IMR-90 (cell line): ENCODE results near the gene ASPN. TPM values are rescaled to one million over a fixed set of nuclear protein-coding genes. Genes with fewer than 3 reads are reported as not detected.

ENCODE experiments used
- ATAC-seq: fragments of 200-7000 bp; cut with Tn5 transposase; 2 replicates; pipeline ENCODE4 v1.9.1; 2020; ENCODE audit warnings: low read depth, mild to moderate bottlenecking, moderate library complexity
- BruUV-seq: library from RNA; stranded (reverse); fragments of 400-500 nt; replicated peaks from 2 replicates; lab custom pipeline; 2021; lab: Mats Ljungman, UMichigan
- CTCF ChIA-PET: fragments of 300-600 bp; formaldehyde crosslinking; extraction: SDS; loops from one replicate; lab custom pipeline; 2021; ENCODE audit warnings: antibody characterized with exemption; lab: Yijun Ruan, JAX
- POLR2A ChIA-PET: fragments of 300-600 bp; sonication (Branson Sonifier 250); formaldehyde crosslinking; loops from one replicate; lab custom pipeline; 2022; ENCODE audit warnings: antibody characterized with exemption; ENCODE audit not compliant: unreplicated experiment; lab: Charles Lee
- DNase-seq: peaks from one replicate; pipeline ENCODE4 v3.0.0; 2013
- H2AFZ ChIP-seq: replicated peaks from 2 replicates; pipeline ENCODE3; 2013; ENCODE audit warnings: low read length, mild to moderate bottlenecking; ENCODE audit not compliant: poor library complexity
- H2AK5ac ChIP-seq: 2 replicates; pipeline ENCODE4 v1.6.1; 2013; ENCODE audit warnings: low read depth, low read length, inconsistent platforms
- H2AK9ac ChIP-seq: replicated peaks from 2 replicates; pipeline ENCODE3; 2013; ENCODE audit warnings: mild to moderate bottlenecking, low read depth, low read length, moderate library complexity; ENCODE audit not compliant: poor library complexity
- H2BK120ac ChIP-seq: 2 replicates; pipeline ENCODE4 v1.6.1; 2013; ENCODE audit warnings: low read depth, low read length, inconsistent platforms
- H2BK15ac ChIP-seq: 3 replicates; pipeline ENCODE4 v1.6.1; 2013; ENCODE audit warnings: low read depth, low read length, inconsistent platforms
- H2BK20ac ChIP-seq: 2 replicates; pipeline ENCODE4 v1.6.1; 2013; ENCODE audit warnings: low read depth, mild to moderate bottlenecking, inconsistent platforms, low read length, moderate library complexity
- H2BK5ac ChIP-seq: 2 replicates; pipeline ENCODE4 v1.6.1; 2013; ENCODE audit warnings: mild to moderate bottlenecking, low read depth, low read length, inconsistent platforms; ENCODE audit not compliant: poor library complexity, severe bottlenecking
- H3K14ac ChIP-seq: replicated peaks from 2 replicates; pipeline ENCODE4 v1.6.1; 2013; ENCODE audit warnings: low read depth, low read length, inconsistent platforms
- H3K18ac ChIP-seq: 2 replicates; pipeline ENCODE4 v1.6.1; 2013; ENCODE audit warnings: low read depth, low read length, control low read depth
- H3K23ac ChIP-seq: 2 replicates; pipeline ENCODE4 v1.6.1; 2013; ENCODE audit warnings: low read depth, low read length, inconsistent platforms
- H3K27ac ChIP-seq: 2 replicates; pipeline ENCODE4 v1.5.1; 2013; ENCODE audit warnings: mild to moderate bottlenecking, control low read depth, low read length; ENCODE audit not compliant: insufficient read depth
- H3K27me3 ChIP-seq: 2 replicates; pipeline ENCODE4 v1.6.1; 2013; ENCODE audit warnings: low read length; ENCODE audit not compliant: control insufficient read depth, insufficient read depth
- H3K36me3 ChIP-seq: 2 replicates; pipeline ENCODE4 v1.6.1; 2013; ENCODE audit warnings: low read length, mixed read lengths; ENCODE audit not compliant: control insufficient read depth, insufficient read depth
- H3K4ac ChIP-seq: 2 replicates; pipeline ENCODE4 v1.6.1; 2013; ENCODE audit warnings: low read depth, low read length, inconsistent platforms
- H3K4me1 ChIP-seq: 2 replicates; pipeline ENCODE4 v1.6.1; 2013; ENCODE audit warnings: low read length, mixed read lengths; ENCODE audit not compliant: control insufficient read depth, insufficient read depth
- H3K4me2 ChIP-seq: 2 replicates; pipeline ENCODE4 v1.6.1; 2013; ENCODE audit warnings: low read depth, mild to moderate bottlenecking, control low read depth, low read length, moderate library complexity
- H3K4me3 ChIP-seq: 2 replicates; pipeline ENCODE4 v1.5.1; 2013; ENCODE audit warnings: low read depth, mild to moderate bottlenecking, control low read depth, low read length, moderate library complexity; ENCODE audit not compliant: insufficient read depth
- H3K56ac ChIP-seq: 2 replicates; pipeline ENCODE4 v1.6.1; 2013; ENCODE audit warnings: low read length, inconsistent platforms; ENCODE audit not compliant: insufficient read depth; ENCODE audit errors: extremely low read depth
- H3K79me1 ChIP-seq, 2 experiments: 2 replicates each; pipeline ENCODE4 v1.6.1; 2013; ENCODE audit warnings: low read length in 2 of 2, inconsistent platforms in 1 of 2, low read depth in 1 of 2
- H3K9ac ChIP-seq: 2 replicates; pipeline ENCODE4 v1.6.1; 2013; ENCODE audit warnings: low read depth, low read length, control low read depth
- H3K9me1 ChIP-seq: 2 replicates; pipeline ENCODE4 v1.6.1; 2013; ENCODE audit warnings: low read length, inconsistent platforms; ENCODE audit not compliant: insufficient read depth
- H3K9me3 ChIP-seq: 2 replicates; pipeline ENCODE4 v1.6.1; 2013; ENCODE audit warnings: low read length; ENCODE audit not compliant: control insufficient read depth, insufficient read depth
- H4K20me1 ChIP-seq: 2 replicates; pipeline ENCODE4 v1.6.1; 2013; ENCODE audit warnings: low read length, inconsistent platforms; ENCODE audit not compliant: insufficient read depth
- H4K5ac ChIP-seq: 2 replicates; pipeline ENCODE4 v1.6.1; 2013; ENCODE audit warnings: mild to moderate bottlenecking, low read depth, low read length, control low read depth
- H4K8ac ChIP-seq, 2 experiments: 2 replicates each; pipeline ENCODE4 v1.6.1; 2013; ENCODE audit warnings: low read depth in 2 of 2, low read length in 2 of 2, control low read depth in 1 of 2, inconsistent platforms in 1 of 2
- H4K91ac ChIP-seq: 2 replicates; pipeline ENCODE4 v1.6.1; 2013; ENCODE audit warnings: low read depth, low read length, inconsistent platforms; ENCODE audit not compliant: insufficient read depth
- BHLHE40 ChIP-seq: fragments of 150-350 bp; IDR thresholded peaks from 2 replicates; pipeline ENCODE4 v1.6.1; 2016; ENCODE audit warnings: mild to moderate bottlenecking, low read depth, low read length
- CEBPB ChIP-seq: IDR thresholded peaks from 2 replicates; pipeline ENCODE4 v1.6.1; 2012; ENCODE audit warnings: low read depth, low read length, improper control_type of control experiment
- FOS ChIP-seq: fragments of 150-350 bp; IDR thresholded peaks from 2 replicates; pipeline ENCODE4 v1.6.1; 2016; ENCODE audit warnings: low read depth, low read length
- RAD21 ChIP-seq: IDR thresholded peaks from 2 replicates; pipeline ENCODE4 v1.6.1; 2012; ENCODE audit warnings: low read length, improper control_type of control experiment
- RCOR1 ChIP-seq: IDR thresholded peaks from 2 replicates; pipeline ENCODE4 v1.6.1; 2012; ENCODE audit warnings: mild to moderate bottlenecking, low read length, improper control_type of control experiment; ENCODE audit not compliant: insufficient replicate concordance
- USF2 ChIP-seq: fragments of 150-350 bp; IDR thresholded peaks from 2 replicates; pipeline ENCODE4 v1.6.1; 2017; ENCODE audit warnings: mild to moderate bottlenecking, antibody characterized with exemption, low read length, low read depth
- WGBS, 2 experiments: methylation state at CpG; one replicate each; pipeline versions ENCODE4 v1.1.5 to v1.1.7; 2013; ENCODE audit warnings: missing lambda C conversion rate in 2 of 2; ENCODE audit not compliant: insufficient read length in 1 of 2; ENCODE audit errors: extremely low coverage in 2 of 2; 5-methylcytosine and 5-hydroxymethylcytosine counted together
- dilution Hi-C: fragments of 300-500 bp; cut with HindIII; formaldehyde crosslinking; loops from one replicate; pipeline ENCODE4 v1.14.3; 2018; ENCODE audit warnings: low sequenced_read_pairs; ENCODE audit not compliant: unreplicated experiment
- in situ Hi-C: fragments of 300-500 bp; cut with MboI; formaldehyde crosslinking; loops from 3 replicates; pipeline ENCODE4 v1.14.3; 2019; ENCODE audit warnings: low sequenced_read_pairs, inconsistent platforms, mixed read lengths
- intact Hi-C: fragments of 100-400 bp; cut with micrococcal nuclease; formaldehyde crosslinking; loops from 2 replicates; pipeline ENCODE4 v1.10.0; 2022
- polyA plus RNA-seq, 3 experiments: library from polyadenylated mRNA; depleted of rRNA; stranded (reverse); fragments of >200 nt; gene quantifications; 2 replicates each; pipeline ENCODE4 v1.2.3, GENCODE V29; 2012; ENCODE audit warnings: low replicate concordance in 1 of 3
- total RNA-seq: library from RNA; depleted of rRNA; stranded (reverse); fragments of >200 nt; gene quantifications from 2 replicates; pipeline ENCODE4 v1.2.3, GENCODE V29; 2012
- TF ChIP-seq, protein P1 (sequence below): fragments of 150-350 bp; IDR thresholded peaks from 2 replicates; pipeline ENCODE4 v1.6.1; 2016; ENCODE audit warnings: low read depth, mild to moderate bottlenecking, low read length, moderate library complexity, borderline replicate concordance
- TF ChIP-seq, protein P2 (sequence below): conservative IDR thresholded peaks from 2 replicates; pipeline ENCODE4 v1.5.1; 2012; ENCODE audit warnings: mild to moderate bottlenecking, low read depth, low read length, improper control_type of control experiment

ASPN gene
- total and polyA plus RNA-seq, 2 of the 4 experiments (the other 2 are of a cell fraction) = under 0.01 to 0.09 TPM

DNA sequence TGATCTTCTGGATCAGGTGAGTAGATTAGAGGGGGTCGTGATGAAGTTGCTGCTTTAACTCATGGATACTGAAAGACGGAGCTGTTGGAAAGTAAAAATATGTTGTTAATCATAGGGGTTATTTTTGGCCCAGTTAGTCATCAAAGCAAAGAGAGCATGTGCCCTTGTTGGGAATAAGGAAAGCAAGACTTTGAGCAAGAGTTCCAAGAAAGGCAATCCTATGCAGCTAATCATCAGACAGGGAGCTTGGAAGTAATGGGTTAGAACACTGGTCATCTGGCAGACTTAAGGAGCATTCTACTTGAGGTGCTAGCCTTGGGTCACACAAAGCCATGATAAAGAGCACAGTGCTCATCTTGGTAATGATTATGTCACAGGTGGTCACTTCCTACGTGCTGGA, 18.3 kb downstream of the ASPN start:
- DNase-seq (peak; percentile 96), ATAC-seq (peak; percentile 96)
- Histone ChIP-seq H2BK20ac (peak overlapping the region; percentile 99), H2BK5ac (peak overlapping the region; percentile 86), H3K23ac (peak overlapping the region; percentile 99), H4K91ac (peak overlapping the region; percentile 89), H3K79me1 (peaks cover 2 to 7% of the 10 kb centered on the region in 2 experiments; a peak in 1 of 4 replicates), H2BK15ac (peak overlapping the region; percentile 98; the same call in 2 of the 3 replicates), H2AK5ac (peak overlapping the region; percentile 98), H4K20me1 (no peaks in the 10 kb centered on the region), H3K14ac (peak overlapping the region; percentile 96), H3K36me3 (no peaks in the 10 kb centered on the region), H3K9ac (peak overlapping the region; percentile 3; the same call in 1 of the 2 replicates), H3K9me3 (no peaks in the 10 kb centered on the region), H3K9me1 (peaks cover 8% of the 10 kb centered on the region), H3K56ac (peak overlapping the region; percentile 67; the same call in 1 of the 2 replicates), H4K8ac (peak overlapping the region; percentile 21 to 92), H3K4ac (peak overlapping the region; percentile 97), H2AK9ac (peak overlapping the region; percentile 60), H2BK120ac (peak overlapping the region; percentile 99), H3K18ac (peak overlapping the region; percentile 96), H3K4me1 (peaks cover 3% of the 10 kb centered on the region), H3K4me3 (no peak overlapping the region), H2AFZ (peak overlapping the region; percentile 82), H3K27me3 (no peaks in the 10 kb centered on the region), H4K5ac (peak overlapping the region; percentile 80), H3K27ac (peak overlapping the region; percentile 59), H3K4me2 (peak overlapping the region; percentile 72; the same call in 1 of the 2 replicates)
- BruUV-seq = no TSS peak
- 80% methylated on average over 1 of the region's 3 CpGs; no CpG with 5 or more reads in 1 of the 2 experiments for WGBS, 2 experiments
- CTCF ChIA-PET = no interaction called here
- POLR2A ChIA-PET = no interaction called here
- in situ Hi-C loops = no loop called here
- peak; percentile 74 for TF ChIP-seq BHLHE40
- TF ChIP-seq, protein P1, sequence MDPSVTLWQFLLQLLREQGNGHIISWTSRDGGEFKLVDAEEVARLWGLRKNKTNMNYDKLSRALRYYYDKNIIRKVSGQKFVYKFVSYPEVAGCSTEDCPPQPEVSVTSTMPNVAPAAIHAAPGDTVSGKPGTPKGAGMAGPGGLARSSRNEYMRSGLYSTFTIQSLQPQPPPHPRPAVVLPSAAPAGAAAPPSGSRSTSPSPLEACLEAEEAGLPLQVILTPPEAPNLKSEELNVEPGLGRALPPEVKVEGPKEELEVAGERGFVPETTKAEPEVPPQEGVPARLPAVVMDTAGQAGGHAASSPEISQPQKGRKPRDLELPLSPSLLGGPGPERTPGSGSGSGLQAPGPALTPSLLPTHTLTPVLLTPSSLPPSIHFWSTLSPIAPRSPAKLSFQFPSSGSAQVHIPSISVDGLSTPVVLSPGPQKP = no peak
- peak; percentile 81; the same call in 1 of the 2 replicates for TF ChIP-seq USF2
- TF ChIP-seq FOS = peak; percentile 70
- peak; percentile 56 for TF ChIP-seq RCOR1
- TF ChIP-seq CEBPB = peak; percentile 91
- TF ChIP-seq RAD21 = no peak
- TF ChIP-seq, protein P2, sequence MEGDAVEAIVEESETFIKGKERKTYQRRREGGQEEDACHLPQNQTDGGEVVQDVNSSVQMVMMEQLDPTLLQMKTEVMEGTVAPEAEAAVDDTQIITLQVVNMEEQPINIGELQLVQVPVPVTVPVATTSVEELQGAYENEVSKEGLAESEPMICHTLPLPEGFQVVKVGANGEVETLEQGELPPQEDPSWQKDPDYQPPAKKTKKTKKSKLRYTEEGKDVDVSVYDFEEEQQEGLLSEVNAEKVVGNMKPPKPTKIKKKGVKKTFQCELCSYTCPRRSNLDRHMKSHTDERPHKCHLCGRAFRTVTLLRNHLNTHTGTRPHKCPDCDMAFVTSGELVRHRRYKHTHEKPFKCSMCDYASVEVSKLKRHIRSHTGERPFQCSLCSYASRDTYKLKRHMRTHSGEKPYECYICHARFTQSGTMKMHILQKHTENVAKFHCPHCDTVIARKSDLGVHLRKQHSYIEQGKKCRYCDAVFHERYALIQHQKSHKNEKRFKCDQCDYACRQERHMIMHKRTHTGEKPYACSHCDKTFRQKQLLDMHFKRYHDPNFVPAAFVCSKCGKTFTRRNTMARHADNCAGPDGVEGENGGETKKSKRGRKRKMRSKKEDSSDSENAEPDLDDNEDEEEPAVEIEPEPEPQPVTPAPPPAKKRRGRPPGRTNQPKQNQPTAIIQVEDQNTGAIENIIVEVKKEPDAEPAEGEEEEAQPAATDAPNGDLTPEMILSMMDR = no peak
- intact Hi-C loops = no loop called here
- dilution Hi-C loops = no loop called here
